MM.1S (cell line): Measurements from ENCODE around the gene STARD9.

Experiments
- CTCF ChIP-seq: fragments of 300-600 bp; sonication (generic); IDR thresholded peaks from 2 replicates; pipeline ENCODE4 v1.5.1; 2016; ENCODE audit warnings: antibody characterized with exemption, low read length, mixed read lengths
- EZH2 ChIP-seq: fragments of 300-600 bp; sonication (generic); optimal IDR thresholded peaks from 2 replicates; pipeline ENCODE3; 2017; ENCODE audit warnings: low read depth, mild to moderate bottlenecking, antibody characterized with exemption, low read length, mixed read lengths
- EZH2phosphoT487 ChIP-seq: fragments of 300-600 bp; sonication (generic); IDR thresholded peaks from 2 replicates; pipeline ENCODE4 v1.6.1; 2018; ENCODE audit warnings: antibody characterized with exemption, low read length

GRCh38 chr15:42736178-42736792 is 160.9 kb downstream of the STARD9 start:
- TF ChIP-seq CTCF (no peak), EZH2 (no peak), EZH2phosphoT487 (no peak)
